Measurements from ENCODE around the gene DHRS3.

The DHRS3 gene

DNA sequence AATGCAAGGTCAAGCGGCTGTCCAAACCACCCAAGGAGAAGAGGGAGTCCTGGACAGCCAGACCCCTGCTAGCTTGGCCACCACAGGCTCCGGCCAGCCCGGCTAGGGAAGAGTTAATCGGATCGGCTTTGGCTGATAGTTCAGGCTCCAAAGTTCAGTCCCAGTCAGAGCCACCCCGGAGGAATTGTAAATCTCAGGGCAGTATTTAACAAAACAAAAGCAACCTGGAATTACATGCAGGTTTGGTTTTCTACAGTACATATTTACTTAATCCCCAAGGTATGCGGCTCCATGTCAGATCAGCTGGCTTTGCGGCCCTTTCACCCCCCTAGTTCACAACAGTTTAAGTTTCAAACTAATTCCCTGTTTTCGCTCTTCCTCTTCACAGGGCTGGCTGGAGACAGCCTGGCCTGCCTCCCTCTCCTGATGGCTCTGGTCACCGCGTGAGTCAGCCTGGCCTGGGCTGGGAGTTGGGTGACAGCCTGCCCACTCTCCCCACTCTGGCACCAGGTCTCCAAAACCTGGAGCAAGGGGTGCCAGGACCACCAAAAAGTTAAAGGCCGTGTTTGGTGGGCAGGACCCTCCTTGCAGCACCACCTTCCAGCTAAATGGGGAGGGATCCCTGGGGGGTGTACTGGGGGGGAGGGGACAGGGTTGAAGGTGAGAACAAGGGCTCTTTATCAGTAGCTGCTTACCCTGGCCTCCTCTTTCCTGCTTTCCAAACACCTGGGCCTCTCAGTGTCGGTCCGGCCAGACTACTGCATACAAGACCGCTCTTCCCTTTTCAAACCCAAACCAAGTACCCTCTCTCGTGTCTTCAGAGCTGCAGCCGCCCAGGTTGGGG lies 1.9 kb downstream of the DHRS3 start:
- peak; percentile 75 for DNase-seq (ENCODE audit: low spot score)

DNA sequence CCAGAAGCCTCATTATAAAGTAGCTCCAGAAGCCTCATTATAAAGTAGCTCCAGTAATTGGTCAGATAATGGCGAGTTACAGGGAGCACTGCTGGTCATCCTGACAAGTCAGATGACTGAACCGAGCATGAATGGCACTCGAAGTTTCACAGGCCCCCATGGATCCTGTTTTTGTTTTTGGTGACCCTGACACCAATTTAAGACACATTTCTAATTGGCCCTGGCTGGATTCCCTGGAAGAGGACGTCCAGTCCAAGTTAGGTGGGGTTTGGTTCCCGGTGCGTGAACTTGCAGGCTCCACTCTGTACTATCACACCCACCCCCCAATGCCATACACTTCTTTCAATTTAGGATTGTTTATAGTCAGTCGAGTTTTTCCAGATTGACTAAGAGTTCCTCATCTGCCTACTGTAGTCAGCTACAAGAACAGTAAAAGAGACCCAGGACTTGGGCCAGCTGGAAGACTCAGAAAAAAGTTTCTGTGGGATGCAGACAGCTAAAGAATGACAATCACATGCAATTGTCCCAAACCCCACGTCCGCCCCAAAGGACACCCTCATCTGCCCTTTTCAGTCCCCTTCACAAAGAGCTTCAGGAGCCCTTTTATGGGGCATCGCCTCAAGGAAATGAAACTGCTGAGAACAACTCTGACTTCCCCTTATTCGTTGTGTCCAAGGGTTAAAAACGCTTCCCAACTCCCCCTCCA lies 2.7 kb downstream of the DHRS3 start:
- no peak for DNase-seq (ENCODE audit: low spot score)

DNA sequence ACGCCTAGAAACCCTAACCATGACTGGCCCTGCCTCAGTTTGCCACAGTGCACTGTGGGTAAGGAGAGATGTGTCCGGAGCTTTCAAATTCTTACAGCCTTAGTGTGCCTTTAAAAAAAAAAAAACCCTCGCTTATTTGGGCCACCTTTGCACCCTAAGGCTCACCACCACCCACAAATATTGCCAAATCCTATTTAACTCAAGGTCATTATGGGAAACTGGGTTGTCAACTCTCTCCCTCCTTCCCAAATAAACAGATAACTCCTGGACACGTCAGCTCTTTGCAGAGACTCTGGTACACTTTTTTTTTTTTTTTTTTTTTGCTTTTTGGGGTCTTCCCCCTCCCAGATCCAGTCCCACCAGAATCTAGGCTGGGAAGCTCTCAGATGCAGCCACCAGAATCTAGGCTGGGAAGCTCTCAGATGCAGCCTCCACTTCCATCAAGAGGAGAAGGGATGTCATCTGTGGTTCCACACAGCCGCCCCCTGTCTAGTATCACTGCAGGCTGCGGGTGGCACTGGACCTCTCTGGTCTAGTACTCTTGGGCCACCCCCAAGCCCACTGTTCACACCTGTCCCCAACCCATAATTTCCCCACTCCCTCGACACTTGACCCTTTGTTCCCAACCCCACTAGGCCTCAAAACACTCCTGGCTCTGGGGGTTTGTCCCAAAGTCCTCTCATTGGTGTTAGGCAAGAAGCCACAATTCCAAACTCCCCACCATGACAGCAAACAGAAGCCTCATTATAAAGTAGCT lies 3.4 kb downstream of the DHRS3 start:
- DNase-seq (ENCODE audit: low spot score) = no peak

DNA sequence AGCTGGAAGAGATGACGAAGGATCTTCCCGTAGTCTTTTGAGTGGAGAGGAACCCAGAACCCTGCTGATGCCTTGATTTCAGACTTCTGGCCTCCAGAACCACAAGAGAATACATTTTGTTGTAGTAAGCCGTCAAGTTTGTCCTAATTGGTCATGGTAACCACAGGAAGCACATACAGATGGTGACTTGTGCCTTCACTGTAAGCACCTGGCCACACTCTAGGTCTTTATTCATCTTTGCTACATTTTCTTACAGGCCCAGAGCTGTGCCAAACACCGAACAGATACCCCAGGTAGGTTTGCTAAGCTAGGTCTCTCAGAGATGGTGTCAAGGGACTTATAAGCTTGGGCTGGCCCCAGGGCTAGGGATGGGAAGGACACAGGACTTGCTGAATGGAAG lies 4.8 kb downstream of the DHRS3 start:
- no peak for DNase-seq (ENCODE audit: low spot score)

DNA sequence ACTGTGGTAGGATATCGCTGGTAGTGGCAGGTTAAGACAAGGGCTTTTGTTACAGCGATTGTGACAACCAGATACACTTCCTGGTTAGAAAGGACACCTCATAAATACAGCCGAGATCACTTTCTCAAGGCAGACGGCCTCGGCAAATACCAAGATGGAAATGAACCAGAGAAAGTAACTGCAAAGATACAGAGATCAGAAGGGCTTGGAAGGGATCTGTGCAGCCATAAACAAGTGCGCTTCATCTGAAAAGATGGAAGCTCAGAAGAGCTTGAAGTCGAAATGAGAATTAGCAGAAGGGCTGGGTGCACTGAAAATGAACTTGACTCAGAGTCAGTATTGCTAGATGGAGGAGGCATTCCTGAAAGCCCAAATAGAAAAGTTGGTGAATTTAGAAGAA lies 7.1 kb downstream of the DHRS3 start:
- no peak for DNase-seq (ENCODE audit: low spot score)

DNA sequence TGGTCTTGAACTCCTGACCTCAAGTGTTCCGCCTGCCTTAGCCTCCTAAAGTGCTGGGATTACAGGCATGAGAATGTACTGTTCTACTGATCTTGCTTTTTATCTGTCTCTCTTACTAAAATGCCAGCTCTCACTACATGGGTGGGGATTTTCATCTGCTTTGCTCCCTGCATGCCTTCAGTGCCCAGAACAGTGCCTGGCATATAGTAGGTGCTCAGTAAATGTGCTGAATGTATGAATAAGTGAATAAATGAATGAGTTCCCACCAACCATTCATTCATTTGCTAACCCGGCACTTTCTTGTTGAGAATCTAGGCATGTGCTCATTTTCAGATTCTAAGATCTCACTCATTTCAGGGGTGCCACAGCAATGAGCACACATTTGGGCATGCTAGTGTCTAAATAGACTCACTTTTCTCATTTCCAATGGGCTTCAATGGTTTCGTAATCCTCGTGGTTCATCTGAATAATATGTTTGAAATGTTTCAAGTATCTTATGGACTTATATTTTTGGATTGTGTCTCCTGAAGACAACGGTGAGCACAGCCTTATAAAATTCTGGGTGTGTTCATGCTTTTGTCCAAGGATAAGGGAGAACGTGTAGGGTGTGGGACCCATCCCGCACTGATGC lies 7.6 kb downstream of the DHRS3 start:
- peak; percentile 36 for DNase-seq (ENCODE audit: low spot score)

DNA sequence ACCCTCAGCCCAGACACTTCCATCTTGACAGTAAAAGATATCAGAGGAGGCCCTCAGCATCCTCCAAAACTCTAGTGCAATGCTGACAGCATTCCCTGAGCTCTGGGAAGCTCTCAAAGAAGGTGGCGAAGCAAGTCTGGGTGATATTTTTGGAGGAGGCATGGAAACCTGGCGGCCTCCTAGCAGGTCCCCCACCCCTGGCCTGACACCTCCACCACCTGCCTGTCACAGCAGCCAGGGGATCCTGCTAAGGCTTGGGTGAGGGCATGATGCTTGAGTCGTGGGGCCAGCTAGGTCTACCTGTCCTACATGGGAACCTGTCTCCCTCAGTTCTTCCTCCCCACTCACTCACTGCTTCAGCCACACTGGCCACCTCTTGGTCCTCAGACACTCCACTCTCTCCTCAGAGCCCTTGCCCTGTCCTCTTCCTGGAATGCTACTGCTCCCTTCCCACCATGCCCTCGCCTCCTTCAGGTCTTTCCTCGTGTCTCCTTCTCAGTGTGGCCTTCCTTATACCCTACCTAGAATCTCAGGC lies 8.5 kb downstream of the DHRS3 start:
- no peak for DNase-seq (ENCODE audit: low spot score)

DNA sequence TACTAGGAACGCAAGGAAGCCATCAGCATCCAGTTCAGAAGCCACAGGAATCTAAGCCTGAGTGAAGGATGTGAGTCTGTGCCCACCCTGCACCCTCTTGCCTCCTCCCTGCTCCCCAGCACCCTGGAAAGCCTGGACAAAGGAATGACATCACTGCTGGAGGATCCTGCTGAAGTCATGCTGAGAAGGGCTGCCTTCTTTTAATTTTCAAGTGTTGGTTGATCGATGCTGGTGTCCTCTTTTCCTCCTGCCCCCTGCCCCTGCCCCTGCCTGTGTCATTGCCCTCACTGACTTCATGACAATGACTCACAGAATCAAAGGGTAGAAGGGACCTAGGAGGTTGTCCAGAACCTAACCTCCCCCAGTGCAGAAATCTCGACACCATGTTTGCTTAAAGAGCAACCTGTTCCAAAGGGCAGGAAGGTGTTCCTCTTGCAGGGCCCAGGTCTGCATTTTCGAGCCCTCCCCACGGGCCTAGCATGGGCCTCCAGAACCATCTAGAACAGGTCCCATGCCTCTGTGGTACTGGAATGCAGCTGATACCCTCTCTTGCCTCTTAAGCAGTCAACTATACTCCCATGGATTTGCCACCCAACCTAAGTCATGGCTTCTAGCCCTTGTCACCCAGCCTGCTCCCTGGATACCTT lies 9.6 kb downstream of the DHRS3 start:
- DNase-seq (ENCODE audit: low spot score) = no peak

DNA sequence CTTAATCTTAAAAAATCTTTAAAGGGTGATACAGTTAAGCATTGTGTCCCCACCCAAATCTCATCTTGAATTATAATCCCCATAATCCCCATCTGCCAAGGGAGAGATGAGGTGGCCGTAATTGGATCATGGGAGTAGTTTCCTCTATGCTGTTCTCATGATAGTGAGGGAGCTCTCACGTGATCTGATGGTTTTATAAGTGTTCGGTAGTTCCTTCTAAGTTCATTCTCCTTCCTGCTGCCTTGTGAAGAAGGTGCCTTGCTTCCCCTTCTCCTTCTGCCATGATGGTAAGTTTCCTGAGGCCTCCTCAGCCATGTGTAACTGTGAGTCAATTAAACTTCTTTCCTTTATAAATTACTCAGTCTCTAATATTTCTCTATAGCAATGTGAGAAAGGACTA lies 10.7 kb downstream of the DHRS3 start:
- no peak for DNase-seq (ENCODE audit: low spot score)

DNA sequence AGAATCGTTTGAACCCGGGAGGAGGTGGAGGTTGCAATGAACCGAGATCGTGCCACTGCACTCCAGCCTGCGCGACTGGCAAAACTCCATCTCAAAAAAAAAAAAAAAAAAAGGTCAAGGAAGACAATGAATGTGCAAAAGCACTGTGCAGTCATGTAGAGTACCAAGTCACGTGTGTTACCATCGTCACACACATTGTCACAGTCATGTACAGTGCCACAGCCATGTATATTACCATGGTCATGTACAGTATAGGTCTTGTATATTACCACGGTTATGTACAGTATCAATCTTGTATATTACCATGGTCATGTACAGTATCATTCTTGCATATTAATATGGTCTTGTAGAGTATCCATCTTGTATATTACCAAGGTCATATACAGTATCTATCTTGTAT lies 13.0 kb downstream of the DHRS3 start:
- DNase-seq (ENCODE audit: low spot score) = no peak

DNA sequence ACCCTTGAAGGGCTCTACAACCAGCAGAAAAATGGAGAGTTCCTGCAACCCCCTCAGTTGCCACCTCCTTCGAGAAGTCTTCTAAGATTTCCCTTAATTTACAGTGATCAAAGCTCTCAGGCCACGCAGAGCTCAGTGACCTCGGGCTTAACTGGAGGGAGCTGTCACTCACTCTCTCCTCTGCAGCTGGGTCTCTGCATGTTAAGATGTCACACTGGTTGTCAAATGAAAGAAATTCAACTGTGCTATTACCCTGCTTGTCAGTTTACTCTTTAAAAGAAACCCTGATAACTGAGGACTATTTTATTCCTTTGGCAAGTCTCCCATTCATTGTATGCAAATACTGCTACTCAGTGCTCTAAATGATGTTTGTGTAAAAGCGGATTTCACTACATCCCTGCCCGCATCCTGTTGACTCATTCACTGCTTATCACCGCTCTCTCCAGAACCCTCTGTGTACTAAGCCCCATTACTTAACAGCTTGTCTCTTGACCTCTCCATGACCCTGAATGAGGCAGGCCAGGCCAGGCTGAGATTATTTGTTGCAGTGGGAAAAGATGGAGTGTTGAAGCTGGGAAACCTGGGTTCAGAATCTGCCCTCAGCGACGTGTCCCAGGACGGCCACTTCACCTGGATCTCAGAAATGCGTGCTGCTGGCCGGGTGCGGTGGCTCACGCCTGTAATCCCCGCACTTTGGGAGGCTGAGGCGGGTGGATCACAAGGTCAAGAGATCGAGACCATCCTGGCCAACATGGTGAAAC lies 13.7 kb downstream of the DHRS3 start:
- DNase-seq (ENCODE audit: low spot score) = peak; percentile 85

DNA sequence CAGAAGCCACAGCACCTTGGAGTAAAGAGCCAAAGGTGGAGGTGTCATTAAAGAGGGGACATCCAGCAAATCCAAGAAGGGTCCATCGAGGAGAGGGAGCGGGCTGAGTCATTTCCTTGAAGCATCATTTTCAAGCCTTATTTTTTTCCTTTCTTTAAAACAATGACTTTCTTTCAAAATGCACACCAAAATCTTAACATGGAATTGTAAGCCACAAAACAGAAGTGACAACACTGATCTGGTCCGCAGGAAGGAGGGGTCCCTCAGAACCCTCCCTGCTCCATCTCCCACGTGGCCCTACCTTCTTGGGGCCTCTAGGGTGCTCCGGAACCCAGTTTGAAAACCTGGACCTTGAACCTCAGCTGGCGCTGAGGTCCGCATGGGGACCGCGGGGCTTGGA lies 14.8 kb downstream of the DHRS3 start:
- no peak for DNase-seq (ENCODE audit: low spot score)

DNA sequence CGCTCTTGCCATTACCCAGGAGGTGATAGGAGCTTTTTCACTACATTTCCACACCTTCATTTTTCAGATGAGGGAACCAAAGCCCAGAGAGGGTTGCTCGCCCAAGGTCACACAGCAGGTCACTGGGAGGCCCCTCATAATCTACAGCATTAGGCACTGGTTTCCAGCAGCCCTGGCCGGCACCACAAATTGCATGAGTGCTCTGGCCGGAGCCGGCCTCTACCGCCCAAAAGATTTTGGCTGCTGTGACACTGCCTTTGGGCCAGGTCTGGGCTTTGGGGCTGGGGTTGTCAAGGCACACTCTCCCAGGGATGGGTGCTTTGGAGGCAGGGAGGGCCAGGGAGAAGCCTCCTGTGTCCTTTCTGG lies 15.4 kb downstream of the DHRS3 start:
- no peak for DNase-seq (ENCODE audit: low spot score)

DNA sequence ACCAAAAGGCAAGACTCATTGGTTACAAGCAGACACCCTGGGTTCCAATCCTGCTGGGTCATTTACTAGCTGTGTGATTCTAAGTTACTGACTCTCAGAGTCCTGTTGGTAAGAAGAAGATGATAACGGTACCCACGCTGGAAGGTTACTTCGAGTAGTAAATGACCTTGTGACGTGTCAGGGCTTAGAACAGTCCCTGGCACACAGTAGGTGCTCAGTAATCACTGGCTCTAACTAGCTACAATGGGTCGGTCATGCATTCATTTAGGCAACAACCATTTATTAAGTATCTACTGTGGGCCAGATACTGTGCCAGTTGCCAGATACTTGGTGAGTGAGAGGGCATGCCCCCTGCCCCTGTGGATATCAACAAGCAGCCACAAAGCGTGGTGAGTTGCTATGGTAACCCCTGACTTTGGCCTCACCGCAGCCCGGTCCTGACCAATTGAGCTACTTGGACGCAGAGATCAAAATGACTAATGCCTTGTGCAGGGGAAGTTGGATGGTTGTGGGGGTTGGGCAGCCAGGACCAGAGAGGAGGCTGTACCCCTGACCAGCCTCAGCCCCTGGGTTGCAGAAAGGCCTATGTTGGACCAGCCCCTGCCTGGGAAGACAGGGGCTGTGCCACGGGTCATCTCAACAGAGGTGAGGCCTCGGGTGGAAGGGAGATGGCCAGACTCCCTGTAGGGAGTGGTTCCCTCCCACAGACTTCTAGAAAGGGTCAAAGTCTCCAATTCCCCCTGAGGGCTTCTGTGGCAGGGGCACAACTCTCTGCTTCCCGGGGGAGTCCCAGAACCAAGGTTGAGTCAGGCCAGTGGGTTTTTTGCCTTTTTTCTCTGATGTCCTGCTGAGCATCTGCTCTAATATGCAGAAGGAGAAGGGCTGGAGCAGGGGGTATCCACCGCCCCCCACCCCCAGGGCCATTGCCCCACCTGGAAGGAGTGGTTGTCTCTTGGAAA lies 16.0 kb downstream of the DHRS3 start:
- DNase-seq (ENCODE audit: low spot score) = peak; percentile 79

DNA sequence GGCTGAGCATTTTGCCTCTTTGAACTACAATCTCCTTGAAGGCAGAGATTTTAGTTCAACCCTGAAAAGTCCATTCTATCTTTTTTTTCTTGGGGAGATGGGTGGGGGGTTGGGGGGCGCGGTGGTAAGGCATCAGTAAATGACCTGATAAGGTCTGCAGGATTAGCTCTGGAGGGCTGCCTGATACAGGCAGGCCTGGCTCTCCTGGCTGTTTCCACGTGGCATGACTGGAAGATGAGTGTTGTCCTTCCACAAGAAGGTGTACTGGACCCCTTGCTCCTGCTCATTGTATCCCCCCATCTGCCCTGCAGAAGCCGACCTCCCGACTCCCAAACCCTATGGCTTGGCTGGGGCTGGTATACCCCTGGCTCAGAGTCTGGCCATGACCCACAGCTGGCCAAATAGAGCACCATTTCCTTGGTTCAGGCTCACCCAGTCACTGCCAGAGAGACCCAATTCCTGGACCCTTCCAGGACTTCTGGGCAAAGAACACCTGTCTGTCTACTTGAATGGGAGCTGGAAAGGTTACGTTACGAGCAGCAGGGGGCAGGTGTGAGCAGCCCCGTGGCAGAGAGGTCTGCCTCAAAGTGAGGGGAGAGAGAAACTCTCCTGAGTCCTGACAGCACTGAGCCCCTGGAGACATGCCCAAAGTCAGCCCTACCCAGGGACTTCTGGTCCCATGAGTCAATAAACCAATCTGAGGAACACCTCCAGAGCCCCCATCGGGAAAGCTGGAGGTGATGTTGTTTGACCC lies 17.0 kb downstream of the DHRS3 start:
- DNase-seq (ENCODE audit: low spot score) = no peak

DNA sequence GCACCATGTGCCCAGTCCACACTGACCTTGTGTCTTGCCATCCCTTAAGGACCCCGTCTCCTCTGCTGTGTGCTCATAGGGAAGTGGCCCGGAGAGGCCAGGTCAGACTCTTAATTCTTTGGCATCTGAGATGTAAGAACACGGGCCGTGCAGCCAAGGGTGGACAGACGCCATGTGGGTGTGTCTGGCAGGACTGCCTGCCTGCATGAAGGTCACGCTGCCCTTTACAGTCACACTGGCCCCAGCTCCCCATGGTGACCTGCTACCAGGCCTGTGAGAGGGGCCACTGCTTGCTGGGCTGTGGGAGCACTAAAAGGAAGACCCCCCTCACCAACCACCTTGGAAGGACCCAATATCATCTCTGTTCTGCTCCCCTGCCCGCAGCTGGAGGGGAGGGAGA lies 17.7 kb downstream of the DHRS3 start:
- no peak for DNase-seq (ENCODE audit: low spot score)

DNA sequence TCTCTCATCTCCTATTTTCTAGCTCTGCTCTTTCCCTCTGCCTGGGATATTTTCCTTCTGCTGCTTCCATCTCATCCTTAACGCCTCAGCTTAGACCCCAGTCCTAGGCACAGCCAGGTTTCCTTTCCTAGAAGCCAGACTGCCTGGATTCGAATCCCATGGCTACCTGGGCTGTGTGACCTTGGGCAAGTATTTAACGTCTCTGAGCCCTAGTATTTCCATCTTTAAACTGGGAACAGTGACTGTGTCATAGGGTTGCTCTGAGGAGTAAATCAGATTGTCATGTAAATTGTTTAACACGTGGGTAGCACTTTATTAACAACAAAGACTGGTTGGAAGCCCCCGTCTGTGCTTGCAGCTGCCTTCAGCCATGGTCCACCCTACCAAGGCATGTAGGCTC lies 18.4 kb downstream of the DHRS3 start:
- no peak for DNase-seq (ENCODE audit: low spot score)

DNA sequence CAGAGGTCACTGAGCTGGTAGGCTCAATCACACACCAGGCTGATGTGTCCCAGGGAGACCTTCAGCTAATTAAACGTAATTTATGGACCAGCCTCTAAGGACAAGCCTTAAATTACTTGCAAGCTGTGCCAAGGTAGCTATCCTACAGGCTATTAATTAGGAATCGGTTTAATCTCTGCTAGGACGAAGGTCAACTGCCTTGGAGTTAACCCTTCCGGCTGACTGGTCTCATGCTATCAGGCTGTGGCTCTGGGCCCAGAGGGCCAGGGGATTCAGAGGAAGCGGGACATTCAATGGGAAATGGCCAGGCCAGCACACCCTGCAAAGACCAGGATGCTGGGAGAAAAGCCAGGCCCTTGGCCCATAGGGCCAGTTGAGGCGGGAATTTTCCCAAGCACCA lies 19.0 kb downstream of the DHRS3 start:
- DNase-seq (ENCODE audit: low spot score) = no peak

DNA sequence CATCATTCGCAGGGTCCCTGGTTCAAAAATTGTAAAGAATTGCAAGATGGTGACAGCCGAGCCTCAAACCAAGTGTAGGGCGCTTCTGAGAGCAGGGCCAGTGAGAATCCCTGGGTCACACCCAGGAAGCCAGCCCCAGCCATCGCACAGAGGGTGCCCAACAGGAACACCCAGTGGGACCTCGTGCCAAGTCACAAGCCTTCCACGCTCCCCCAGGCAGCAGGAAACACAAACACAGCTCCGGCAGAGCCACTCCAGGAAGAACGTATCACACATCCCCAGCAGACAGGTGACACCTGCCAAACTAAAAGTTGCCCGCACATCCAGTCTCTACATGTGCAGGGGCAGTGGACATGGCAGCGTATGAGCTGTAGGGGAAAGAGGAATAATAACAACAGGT lies 20.2 kb downstream of the DHRS3 start:
- DNase-seq (ENCODE audit: low spot score) = no peak
